Measurements from ENCODE around the gene MRPL44.

The MRPL44 gene

DNA sequence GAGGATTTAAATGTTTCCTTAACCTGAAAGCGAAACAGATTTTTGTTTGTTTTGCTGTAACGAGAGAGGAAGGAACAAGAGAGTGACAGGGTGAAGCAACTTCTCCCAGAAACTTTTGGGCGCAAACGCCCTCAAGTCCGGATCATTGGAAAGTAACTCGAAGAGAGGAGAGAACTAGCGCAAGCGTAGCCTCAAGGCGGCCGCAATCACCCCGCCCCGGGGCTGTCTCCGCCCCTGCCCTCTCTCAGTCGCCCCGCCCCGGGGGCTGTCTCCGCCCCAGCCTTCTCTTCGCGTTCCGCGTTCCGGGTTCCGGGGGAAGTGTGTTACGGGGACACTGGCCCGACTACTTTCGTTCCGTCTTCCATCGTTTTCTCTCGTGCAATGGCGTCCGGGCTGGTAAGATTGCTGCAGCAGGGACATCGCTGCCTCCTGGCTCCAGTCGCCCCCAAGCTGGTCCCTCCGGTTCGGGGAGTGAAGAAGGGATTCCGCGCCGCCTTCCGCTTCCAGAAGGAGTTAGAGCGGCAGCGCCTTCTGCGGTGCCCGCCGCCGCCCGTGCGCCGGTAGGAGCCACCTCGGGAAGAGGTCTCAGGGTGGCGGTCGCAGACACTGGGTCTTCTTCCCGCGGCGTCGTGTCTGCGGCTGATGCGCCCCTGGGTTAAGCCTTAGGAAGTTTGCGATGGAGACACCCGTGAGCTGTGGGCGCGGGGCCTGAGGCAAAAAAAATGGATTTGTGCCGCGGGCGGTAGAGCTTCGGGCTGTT lies at the start of gene MRPL44:
MRPL44 (plus strand) TSS at position 372 of the 760 bp plus-strand sequence; CDS start at position 382, 10 bp downstream.
- DNase-seq = peak; percentile 96

DNA sequence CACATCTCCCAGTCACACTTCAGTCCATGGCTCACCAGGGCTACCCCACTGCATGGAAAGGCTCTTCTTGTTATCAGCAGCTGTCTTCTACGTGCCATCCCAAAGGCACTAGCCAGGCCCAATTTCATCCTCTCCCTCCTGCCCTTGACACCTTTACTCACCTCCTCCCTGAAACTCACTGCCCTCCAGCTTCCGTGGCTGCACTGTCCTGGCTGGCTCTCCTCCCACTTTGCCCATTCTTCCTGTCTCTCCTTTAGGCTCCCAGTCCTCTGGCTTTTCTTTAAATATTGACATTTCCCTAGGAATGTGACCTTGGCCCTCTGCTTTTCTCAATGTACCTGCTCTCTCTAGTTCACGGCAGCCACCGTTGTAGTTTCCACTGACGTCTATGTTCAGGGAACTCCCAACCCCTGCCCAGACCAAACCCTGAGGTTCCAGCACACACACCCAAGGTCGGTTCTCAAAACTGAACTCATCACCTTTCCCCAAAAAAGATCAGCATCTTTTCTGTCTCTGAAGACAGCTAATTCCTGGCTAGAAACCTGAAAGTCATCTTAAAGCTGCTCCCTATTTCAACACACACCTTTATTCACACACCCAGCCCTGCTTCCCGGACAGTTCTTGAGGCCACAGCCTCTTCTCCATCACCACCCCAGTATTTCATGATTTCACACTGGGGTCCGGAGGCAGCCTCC lies 48.8 kb upstream of the MRPL44 start:
- DNase-seq = no peak

DNA sequence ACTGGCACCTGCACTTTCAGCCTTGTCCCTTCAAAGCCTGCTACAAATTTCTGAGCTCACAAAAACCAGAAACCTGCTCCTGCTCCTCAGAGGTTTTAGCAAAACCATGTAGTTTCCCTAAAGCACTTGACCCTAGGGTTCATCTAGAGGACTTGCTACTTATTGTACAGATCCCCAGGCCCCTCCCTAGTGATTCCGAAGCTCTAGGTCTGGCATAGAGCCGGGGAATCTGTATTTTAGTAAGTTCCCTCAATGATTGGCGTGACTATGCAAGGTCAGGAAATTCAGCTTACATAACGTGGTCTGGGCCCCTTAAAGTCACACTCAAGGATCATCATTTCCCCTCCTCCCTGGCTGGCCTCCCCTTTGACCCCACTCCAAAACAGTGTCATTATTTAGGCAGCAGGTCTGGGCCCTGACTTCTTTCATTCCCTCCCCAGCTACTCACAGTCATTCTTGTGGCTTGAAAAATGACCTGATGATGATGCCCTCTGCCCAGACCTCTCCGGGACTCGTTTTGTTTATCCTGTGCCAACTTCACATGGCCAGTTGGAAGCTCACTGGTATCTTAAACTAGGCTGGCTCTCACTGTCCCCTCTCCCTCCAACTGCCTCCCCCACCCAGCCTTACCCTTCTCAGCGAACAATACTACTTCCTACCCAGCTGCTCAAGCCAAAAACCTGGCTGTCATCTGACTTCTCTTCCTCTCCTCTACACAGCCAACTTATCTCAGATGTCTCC lies 48.1 kb upstream of the MRPL44 start:
- DNase-seq = no peak

DNA sequence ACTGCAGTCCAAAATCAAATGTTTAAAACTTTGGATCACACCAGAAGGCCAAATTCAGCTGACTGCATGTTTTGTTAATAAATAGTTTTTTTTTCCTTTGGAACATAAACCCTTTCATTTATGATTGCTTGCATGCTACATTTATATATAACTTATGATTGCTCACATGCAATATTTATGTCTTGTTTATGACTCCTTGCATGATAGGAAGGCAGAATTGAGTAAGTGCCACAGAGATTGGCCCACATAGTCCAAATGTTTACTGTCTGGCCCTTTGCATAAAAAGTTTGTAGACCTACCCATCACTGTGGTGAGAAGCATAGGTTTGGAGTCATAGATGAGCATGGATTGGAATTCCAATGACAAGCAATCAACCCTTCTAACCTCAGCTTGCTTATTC lies 42.9 kb upstream of the MRPL44 start:
- DNase-seq = no peak

DNA sequence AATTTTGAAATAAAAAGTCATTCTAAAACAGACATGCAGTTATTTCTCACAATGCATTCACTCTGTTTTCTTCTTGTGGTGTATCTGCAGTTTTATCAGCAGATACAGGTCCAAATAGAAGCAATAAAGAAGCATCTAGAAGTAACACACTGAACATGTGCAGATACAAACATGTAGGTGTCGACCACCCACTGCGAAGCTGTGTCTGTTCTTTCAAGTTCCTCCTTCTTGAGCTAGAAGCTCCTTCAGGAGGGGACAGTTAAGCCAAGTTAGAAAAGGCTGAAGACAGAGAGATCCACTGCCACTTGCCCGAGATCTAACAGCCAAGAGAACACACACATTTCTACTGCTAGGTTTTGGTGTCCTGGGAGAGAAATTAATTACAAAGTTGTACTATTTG lies 42.2 kb upstream of the MRPL44 start:
- no peak for DNase-seq

DNA sequence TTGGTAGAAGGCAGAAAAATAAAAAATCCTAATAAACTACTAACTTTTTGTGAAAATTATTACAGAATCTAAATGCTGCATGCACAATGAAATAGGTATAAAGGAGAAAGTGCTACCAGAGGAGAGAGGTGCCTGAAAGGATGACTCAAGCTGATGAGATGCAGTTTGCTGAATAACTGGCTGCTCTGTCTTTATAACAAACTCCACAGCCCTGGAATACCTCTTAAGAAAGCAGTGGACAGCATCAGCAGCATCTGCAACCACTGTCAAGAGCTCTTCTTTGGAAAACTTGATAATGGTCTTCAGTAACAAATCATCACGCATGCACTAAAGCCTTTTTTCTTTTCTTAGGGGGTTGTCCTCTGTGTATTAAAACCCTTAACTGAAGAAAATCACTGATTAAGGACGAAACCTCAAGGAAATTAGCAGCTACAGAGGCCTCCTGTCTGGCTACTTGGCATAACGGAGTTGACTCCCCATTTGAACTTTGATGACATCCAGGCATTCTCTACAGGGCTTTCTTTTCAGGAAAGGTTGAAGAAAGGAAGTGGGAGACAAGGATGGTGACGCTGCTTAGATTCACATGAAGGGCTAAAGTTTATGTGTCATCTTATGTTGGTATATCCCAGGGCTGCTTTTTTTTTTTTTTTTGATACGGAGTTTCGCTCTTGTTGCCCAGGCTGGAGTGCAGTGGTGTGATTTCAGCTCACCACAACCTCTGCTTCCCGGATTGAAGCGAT lies 40.9 kb upstream of the MRPL44 start:
- no peak for DNase-seq

DNA sequence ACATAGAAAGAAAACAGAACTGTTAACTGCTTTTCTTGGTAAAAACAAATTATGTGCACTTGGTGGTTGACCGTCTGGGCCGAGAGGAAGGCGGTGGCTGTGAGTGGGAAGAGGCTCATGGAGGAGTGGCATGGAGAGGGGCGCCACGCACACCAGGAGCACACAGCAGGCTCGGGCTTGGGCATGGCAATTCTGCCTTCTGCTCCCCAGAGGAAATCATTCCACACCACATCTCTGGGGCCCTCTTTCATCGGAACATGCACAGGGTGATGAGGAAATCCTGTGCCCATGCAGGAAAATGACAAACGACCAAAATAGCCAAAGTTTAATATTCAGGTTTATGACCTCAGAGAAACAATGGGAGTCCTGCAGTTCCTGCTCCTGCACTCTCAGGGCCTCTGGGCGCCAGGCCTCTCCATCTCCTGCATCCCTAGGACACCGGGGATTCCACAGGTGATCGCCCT lies 38.6 kb upstream of the MRPL44 start:
- DNase-seq = no peak

DNA sequence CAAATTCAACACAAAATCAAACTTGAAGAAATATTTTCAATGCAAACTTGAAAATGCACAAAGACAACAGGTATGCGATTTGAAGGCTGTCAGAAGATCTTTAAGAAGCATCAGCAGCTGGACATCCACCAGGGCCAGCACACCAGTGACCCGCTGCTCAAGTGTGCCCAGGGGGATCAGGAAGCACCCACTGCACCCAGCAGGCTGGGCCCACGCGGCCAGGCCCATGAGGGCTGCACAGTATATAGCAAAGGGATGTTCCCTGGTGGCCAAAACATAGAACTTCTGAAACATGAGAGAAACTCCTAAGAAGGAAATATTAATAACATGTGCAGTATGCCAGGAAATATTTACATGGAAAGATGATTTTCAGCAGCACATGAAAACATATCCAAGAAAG lies 37.2 kb upstream of the MRPL44 start:
- no peak for DNase-seq

DNA sequence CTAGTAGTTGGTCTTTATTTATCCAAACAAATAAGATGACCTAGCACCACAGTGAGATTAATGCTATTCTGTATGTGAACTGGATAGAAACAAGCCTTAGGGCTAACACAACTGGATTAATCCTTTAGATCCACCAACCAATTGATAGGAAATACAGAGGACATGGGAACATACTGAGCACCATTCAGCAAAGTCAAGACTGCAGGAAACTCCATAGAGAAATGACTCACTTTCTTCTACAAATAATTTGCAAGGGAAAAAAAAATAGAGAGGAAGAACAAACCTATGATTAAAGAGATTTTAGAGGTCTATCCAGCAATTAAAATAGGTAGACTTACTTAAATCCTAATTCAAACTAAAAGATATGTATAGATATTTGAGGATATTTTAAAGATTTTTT lies 36.1 kb upstream of the MRPL44 start:
- DNase-seq = no peak

DNA sequence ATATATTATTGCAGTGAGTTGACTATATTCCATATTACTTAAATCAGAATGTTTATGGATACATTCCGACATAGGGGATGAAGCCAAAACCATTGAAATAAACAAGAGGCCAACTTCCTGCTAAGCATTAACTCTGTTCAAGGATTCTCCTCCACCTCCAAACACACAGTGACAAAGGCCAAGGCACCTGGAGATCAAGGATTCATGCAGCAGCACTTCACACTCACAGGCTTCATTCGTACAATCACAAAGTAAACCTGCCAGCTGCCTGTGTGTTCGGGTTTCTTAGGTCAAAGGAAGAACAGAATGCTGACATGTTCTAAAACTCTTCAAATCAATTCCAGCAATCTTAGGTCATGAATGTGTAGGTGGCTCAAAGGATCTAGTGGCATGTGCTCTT lies 35.0 kb upstream of the MRPL44 start:
- DNase-seq = no peak

DNA sequence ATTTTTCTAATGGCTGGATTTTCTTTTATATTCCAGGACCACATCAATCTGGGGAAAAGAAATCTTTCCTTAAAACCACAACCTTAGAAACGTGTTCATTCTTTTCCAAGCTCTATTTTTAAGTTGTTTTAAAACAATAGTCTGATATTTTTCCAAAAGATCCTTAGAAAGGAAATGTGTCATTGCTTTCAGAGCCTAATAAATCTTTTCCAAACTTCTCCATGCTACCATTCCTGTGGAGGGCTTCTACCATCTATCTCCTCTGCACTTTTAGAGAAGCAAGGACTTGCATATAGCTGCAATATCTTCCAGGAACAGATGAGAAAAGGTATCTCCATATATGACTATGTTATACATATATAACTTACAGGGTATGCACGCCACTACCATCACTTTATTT lies 33.3 kb upstream of the MRPL44 start:
- DNase-seq = no peak

DNA sequence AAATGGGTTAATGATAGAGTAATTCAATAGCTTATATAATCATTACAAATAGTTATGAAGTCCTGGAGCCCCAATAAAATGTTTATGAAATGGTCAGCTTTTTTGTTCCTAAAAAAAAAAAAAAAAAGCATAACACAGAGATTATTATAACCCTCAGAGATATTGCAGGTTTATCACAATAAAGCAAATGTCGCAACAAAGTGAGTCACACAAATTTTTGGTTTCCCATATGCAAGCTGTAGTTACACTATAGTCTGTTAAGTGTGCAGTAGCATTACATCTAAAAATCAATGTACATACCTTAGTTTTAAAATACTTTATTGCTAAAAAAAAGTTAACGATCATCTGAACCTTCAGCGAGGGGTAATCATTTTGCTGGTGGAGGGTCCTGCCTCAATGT lies 32.2 kb upstream of the MRPL44 start:
- DNase-seq = no peak

DNA sequence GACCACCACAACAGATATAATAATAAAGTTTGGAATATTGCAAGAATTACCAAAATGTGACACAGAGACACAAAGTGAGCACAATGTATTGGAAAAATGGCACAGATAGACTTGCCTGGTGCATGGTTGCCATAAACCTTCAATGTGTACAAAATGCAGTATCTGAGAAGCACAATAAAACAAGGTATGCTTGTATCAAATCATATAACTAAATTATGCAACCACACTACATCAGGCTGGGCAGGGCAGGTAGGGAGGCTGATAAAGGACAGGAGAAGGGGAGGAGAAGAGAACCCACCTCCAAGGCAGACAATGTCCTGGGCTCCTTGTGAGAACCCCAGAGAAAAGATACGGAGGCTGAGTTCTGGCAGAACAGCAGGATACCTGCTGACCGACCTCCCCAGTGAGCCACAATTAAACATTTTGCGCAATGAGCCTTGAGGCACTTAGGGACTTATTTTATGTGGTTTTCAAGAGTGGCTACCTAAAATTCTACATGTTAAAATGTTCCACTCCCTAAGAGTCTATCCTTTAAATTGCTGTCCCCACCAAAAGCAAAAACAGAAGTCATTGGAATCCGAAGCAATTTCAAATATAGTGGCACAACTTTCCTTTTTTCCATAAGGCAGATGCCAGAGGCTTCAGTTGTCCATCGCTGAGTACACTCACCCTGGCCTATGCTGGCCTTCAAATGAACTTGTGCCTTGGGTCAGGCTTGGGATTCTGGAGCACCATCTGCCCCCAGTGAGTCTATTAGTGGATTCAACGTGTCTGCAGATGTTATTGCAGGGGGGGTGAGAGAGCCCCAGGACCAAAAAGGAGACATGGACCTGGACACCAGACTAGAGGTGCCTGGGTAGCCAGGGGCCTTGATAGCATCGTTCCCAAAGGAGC lies 28.9 kb upstream of the MRPL44 start:
- no peak for DNase-seq

DNA sequence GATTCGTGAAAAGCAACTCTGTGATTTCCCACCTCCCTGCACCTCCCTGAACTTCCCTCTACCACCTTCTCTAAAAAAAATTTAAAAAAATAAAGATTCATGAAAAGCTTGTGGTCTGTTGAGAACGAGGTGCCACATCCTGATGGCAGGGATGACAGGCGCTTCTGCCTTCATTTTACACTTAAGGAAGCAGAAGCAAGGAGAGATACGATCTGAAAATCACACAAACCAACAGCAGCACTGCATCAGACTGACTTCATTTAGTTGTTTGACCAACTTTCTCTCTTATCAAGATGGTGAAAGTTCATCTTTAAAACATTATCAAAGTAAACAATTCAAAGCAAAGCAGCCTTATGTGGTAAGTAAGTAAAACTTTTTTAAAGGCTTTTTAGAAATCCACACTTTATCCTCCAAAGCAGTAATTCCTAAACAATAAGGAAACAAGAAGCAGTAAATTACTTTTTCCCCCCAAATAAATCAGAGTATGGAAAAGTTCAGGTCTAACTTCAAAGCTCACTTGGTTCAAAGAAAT lies 27.6 kb upstream of the MRPL44 start:
- DNase-seq = no peak

DNA sequence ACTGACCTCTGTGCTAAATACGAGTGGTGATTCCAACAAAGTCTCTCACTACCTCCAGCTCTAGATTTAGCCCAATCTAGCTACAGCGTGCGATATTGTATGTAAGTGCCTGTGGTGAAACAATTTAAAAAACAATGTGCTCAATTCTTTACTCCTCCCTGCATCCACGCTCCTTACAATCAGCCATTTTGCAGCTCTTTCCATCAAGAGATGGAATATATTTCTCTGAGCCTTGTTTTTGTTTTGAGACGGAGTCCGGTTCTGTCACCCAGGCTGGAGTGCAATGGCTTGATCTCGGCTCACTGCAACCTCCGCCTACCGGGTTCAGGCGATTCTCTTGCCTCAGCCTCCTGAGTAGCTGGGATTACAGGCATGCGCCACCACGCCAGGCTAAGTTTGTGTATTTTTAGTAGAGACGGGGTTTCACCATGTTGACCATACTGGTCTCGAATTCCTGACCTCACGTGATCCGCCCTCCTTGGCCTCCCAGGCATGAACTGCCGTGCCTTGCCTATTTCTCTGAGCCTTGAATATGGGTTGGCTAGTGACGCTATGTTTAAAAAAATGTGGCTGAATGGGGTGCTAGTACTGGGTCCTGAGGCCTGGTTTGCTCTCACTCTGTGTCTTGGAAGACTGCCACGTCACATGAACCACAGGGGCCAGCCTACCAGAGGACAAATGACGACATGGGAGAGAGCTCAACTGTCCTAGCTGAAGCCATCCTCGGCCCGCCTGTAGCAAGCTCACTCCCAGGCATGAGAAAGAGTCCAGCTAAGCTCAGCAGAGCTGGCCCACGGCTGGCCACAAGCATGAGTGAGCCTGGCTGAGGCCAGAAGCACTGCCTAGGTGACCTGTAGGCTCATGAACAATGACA lies 26.9 kb upstream of the MRPL44 start:
- DNase-seq = no peak

DNA sequence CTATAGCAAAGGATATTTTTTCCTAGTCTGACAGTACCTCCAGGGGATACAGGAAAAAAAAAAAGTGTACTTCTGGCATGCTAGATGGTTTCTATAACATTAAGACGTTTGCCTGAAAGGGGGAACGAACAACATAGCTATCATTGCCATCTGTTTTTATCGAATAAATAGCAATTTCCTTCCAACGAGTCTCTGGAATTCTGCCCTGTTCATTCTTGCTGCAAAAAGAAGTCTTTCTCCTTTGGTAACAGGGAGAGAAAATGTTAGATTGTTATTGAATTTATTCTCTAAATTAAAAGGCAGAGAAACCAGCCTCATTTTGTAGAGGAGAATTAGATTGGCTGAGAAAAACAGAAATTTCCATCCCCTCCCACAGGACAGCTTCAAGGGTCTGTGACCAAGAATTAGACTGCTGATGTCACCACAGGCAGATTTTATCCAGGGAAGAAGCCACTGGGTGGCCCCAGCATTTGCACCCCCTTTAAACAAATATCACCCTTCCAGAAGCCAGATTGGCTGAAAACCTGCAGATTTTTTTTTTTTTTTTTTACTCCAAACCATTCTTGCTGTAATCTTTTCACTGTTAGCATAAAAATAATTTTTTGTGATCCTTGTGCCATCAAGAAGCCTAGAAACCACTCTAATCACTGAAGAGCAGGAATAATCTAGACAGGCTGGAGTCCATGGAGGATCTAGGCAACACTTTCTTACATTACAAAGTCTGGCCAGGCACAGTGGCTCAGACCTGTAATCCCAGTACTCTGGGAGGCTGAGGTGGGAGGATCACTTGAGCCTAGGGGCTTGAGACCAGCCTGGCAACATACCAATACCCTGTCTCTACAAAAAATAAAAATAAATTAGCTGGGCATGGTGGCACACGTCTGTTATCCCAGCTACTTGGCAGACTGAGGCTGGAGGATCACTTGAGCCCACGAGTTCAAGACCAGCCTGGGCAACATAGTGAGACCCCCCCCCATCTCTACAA lies 24.2 kb upstream of the MRPL44 start:
- no peak for DNase-seq

DNA sequence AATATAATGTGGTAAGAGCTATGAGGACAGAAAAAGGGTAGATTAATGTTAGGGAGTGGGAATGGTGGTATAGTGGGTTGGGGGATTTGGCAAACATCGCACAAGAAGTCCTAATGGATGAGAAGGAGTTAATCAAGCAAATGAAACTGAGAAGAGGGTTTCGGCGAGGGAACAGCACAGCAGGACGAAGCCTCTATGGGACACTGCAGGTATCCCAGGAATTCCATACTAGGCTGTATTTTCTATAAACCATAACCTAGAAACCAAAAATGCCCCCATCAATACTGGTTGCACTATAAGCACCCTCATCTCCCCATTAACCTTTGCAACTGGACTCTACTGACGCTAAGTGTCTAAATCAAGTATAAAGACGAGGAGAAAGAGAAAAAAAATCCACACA lies 22.4 kb upstream of the MRPL44 start:
- DNase-seq = no peak

DNA sequence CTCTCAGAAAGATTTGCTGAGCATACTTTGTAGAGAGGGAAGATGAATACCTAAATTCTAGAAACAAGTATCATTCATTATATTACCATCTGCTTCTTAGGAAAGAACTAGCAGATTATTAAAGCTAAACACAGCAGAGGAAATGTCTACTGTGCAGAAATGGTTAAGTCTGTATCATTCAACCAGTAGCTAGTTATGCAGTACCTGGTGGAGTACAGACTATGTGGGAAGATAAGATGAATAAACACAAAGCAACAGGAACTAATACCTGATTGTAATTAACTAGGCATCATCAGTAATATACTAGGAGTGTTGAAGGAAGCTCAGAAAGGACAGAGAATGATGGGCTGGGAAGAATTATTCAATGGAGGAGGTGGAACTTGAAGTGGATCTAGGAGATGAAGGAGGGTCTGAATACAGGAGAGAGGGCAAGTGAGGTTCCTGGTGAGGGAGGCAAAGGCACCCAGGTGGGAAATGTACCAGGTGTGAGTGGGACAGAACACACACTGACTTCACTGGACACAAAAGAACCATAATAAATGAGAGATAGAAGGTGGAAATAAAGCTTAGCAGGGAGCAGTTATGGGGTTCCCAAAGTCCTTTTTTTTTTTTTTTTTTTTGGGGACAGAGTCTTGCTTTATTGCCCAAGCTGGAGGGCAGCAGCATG lies 21.7 kb upstream of the MRPL44 start:
- no peak for DNase-seq

DNA sequence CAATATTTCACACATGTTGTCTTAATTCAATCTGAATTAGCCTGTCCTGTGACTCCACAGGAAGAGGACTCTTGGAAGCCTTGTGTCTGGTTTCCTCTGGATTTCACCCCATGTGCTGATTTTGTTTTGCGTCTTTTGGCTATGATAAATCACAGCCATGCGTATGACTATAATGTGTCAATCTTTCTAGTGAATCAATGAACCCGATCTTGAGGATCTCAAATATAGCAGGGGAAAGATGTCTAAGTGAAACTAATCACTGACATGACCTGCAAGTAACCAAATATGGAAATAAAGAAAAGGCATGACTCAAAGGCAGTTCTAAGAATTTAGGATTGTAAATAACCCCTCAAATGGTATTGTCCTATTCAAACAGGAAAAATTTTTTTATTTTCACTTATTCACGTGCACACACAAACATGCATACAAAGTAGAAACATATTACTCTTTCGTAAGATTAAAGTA lies 20.4 kb upstream of the MRPL44 start:
- no peak for DNase-seq
